ENCODE measurements around the gene PIH1D1. TPM values are rescaled to one million over a fixed set of nuclear protein-coding genes. Genes with fewer than 3 reads are reported as not detected.

PIH1D1 gene
- total and polyA plus RNA-seq, 2 of the 8 experiments (the other 6 are each of a cell fraction or from before 2014, with no cell fraction given): 146 to 195 TPM

DNA sequence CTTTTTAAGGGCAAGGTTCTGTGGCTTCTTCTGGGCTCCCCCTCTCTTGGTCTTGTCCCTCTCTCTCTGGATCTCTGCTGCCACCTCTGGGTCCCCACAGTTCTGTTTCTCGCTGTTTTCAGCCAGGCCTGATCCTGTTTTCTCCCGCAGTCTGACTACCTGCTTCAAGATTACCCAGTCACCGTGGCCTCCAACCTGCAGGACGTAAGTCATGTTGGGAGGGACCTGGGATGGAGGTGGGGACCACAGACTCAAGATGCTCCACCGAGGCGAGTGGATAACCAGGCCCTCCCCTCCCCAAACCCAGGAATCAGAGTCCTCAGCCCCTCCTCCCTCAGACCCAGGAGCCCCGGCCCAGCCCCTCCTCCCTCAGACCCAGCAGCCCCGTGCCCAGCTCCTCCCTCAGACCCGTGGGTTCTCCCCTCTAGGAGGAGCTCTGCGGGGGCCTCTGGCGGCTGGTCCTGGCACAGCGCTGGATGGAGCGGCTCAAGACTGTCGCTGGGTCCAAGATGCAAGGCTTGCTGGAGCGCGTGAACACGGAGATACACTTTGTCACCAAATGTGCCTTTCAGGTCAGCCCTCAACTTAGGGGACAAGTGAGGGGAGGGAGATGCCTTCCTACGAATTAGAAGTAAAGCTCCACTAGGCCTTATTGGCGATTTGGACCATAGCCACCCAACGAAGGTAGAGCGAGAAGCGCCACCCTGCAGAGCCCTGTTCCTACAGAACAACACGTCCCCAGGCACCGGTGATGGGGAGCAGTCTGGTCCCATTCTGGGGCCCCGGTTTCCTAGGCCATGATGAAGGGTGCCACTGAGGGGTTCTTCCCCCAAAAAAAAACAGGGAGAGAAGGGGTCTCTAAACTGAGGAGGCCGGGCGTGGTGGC is 24.6 kb upstream of the PIH1D1 start (continued):
- TF ChIP-seq POLR2A (IDR thresholded peaks at IDR 0.05; ENCODE audit: control extremely low read depth in 1 of 2, low read depth in 2 of 2, low read length in 2 of 2) (no peak), ASH2L (IDR thresholded peaks at IDR 0.05; ENCODE audit: low read length) (no peak), YY1 (IDR thresholded peaks at IDR 0.05; ENCODE audit: low read depth, low read length) (0 out of 2 replicates have a peak, but pooled peaks have one; percentile 28), CBX8 (IDR thresholded peaks at IDR 0.05; ENCODE audit: borderline replicate concordance, low read depth, low read length) (no peak), TAF7 (optimal IDR thresholded peaks at IDR 0.05; ENCODE audit: borderline replicate concordance, low read depth, low read length) (peak; percentile 42), KDM4A (IDR thresholded peaks at IDR 0.05; ENCODE audit: low read depth, low read length, severe bottlenecking) (peak; percentile 16)

Measured in H1 (cell line).